ENCODE measurements around the gene DPYSL5. TPM values are rescaled to one million over a fixed set of nuclear protein-coding genes. Genes with fewer than 3 reads are reported as not detected.
A peak's percentile ranks its signal among the peaks of the same experiment; 100 is the strongest.

The DPYSL5 gene
- total and polyA plus RNA-seq, 10 of the 15 experiments (the other 5 are each of a cell fraction or from before 2014, with no cell fraction given), result not detected

DNA sequence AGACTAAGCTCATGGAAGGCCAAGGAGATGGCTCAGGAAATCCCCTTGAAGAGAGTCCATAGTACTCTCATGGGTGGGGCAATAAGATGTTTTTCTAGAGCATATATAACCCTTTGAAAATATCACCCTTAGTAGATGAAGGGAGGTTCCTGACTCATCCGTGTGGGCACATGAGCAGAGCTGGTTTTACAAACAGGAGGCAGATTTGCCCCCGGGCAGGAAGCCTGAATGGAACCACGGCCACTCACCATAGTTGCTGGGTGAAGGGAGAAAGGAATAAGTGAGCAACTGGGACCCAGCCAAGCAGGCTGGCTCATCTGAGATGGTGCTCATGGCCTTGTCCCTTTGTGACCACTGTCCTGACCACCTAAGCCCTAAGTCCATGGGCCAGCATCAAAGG, 93.6 kb downstream of the DPYSL5 start (continued):
- TF ChIP-seq PBX3 (IDR thresholded peaks at IDR 0.05; ENCODE audit: insufficient replicate concordance, low read depth, low read length), result no peak
- TF ChIP-seq RAD51 (IDR thresholded peaks at IDR 0.05), result no peak
- TF ChIP-seq, protein P1, sequence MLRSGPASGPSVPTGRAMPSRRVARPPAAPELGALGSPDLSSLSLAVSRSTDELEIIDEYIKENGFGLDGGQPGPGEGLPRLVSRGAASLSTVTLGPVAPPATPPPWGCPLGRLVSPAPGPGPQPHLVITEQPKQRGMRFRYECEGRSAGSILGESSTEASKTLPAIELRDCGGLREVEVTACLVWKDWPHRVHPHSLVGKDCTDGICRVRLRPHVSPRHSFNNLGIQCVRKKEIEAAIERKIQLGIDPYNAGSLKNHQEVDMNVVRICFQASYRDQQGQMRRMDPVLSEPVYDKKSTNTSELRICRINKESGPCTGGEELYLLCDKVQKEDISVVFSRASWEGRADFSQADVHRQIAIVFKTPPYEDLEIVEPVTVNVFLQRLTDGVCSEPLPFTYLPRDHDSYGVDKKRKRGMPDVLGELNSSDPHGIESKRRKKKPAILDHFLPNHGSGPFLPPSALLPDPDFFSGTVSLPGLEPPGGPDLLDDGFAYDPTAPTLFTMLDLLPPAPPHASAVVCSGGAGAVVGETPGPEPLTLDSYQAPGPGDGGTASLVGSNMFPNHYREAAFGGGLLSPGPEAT (IDR thresholded peaks at IDR 0.05; ENCODE audit: low read depth), result no peak
- TF ChIP-seq NFIC (IDR thresholded peaks at IDR 0.05; ENCODE audit: low read depth, low read length), result no peak
- no peak for TF ChIP-seq HDAC6 (IDR thresholded peaks at IDR 0.05; ENCODE audit: unreplicated experiment)

DNA sequence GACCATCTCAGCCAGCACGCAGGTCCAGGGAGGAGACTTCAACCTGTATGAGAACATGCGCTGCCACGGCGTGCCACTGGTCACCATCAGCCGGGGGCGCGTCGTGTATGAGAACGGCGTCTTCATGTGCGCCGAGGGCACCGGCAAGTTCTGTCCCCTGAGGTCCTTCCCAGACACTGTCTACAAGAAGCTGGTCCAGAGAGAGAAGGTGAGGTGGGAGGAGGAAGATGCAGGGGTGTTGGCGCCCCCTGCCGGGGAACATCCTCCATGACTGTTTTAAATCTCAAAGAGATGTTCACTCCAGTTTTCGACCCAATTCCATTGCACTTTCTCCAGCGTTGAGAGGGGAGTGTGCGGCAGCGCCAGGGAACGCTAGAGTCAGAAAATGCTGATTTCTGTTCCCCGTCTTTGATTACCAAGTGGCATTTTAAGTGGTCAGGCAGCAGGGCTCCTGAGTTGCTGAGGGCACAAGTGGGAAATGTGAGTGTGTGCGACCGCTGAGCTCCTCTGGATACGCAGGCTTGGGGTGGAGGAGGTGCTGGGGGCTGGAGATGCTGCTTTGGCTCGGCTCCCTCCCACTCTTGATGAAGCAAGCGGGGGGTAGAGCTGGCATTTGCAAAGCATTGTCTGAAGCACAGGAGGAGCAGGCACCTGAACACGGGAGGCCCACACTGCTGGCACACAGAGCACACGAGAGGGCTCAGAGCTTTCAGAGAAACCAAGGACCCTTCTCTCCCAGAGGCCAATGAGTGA, 94.8 kb downstream of the DPYSL5 start:
- Histone ChIP-seq H3K27ac (ENCODE audit: control insufficient read depth, insufficient read depth) (no peak overlapping the region), H3K4me2 (ENCODE audit: control insufficient read depth, insufficient read depth) (no peak overlapping the region), H3K36me3 (ENCODE audit: control insufficient read depth in 2 of 2, insufficient read depth in 2 of 2, low read length in 1 of 2) (no peaks in the 10 kb centered on the region), H3K79me2 (ENCODE audit: control insufficient read depth, insufficient read depth, low read length) (no peaks in the 10 kb centered on the region), H3K9ac (ENCODE audit: control insufficient read depth, insufficient read depth, low read length) (no peak overlapping the region), H3K4me1 (ENCODE audit: control insufficient read depth, insufficient read depth, low read length) (no peaks in the 10 kb centered on the region), H3K9me3 (replicated peaks; ENCODE audit: control insufficient read depth, insufficient read depth, low read length) (no peaks in the 10 kb centered on the region), H3K27me3 (replicated peaks in 1 of 2; ENCODE audit: control insufficient read depth in 2 of 2, insufficient read depth in 2 of 2, low read length in 1 of 2) (no peaks in the 10 kb centered on the region; a peak in 3 of 4 replicates), H2AFZ (ENCODE audit: control insufficient read depth, low read depth, low read length) (no peak overlapping the region), H4K20me1 (ENCODE audit: control insufficient read depth, insufficient read depth) (no peaks in the 10 kb centered on the region), H3K4me3 (no peak overlapping the region)
- POLR2A ChIA-PET, result no interaction called here
- FAIRE-seq, result peak; percentile 68
- RAD21 ChIA-PET (ENCODE audit: unreplicated experiment), result interaction anchor here (0.8 to 3.9 kb wide), 3 partner anchors 20 to 100 kb away, joined by 3 to 40 read pairs (median 6); no protein-coding TSS in a partner anchor
- no peak for TF ChIP-seq KLF5 (IDR thresholded peaks at IDR 0.05; ENCODE audit: partially characterized antibody)
- TF ChIP-seq HDAC6 (IDR thresholded peaks at IDR 0.05; ENCODE audit: unreplicated experiment), result no peak
- TF ChIP-seq, protein P2, sequence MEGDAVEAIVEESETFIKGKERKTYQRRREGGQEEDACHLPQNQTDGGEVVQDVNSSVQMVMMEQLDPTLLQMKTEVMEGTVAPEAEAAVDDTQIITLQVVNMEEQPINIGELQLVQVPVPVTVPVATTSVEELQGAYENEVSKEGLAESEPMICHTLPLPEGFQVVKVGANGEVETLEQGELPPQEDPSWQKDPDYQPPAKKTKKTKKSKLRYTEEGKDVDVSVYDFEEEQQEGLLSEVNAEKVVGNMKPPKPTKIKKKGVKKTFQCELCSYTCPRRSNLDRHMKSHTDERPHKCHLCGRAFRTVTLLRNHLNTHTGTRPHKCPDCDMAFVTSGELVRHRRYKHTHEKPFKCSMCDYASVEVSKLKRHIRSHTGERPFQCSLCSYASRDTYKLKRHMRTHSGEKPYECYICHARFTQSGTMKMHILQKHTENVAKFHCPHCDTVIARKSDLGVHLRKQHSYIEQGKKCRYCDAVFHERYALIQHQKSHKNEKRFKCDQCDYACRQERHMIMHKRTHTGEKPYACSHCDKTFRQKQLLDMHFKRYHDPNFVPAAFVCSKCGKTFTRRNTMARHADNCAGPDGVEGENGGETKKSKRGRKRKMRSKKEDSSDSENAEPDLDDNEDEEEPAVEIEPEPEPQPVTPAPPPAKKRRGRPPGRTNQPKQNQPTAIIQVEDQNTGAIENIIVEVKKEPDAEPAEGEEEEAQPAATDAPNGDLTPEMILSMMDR (IDR thresholded peaks at IDR 0.05 in 2 of 3, conservative IDR thresholded peaks at IDR 0.05 in 1 of 3; ENCODE audit: control insufficient read depth in 2 of 3, extremely low read depth in 1 of 3, insufficient read depth in 1 of 3, low read depth in 3 of 3, low read length in 3 of 3), result peak; percentile 75 to 82 (median 75); a peak in 5 of 6 replicates
- peak; percentile 57; the same call in 1 of the 2 replicates for TF ChIP-seq YY1 (IDR thresholded peaks at IDR 0.05; ENCODE audit: low read depth, low read length)
- TF ChIP-seq SMC3 (IDR thresholded peaks at IDR 0.05; ENCODE audit: borderline replicate concordance, low read length), result peak; percentile 89; the same call in 1 of the 2 replicates
- no peak for TF ChIP-seq SREBF1 (IDR thresholded peaks at IDR 0.05; ENCODE audit: low read length)
- peak; percentile 61 for TF ChIP-seq RAD21 (IDR thresholded peaks at IDR 0.05; ENCODE audit: insufficient read depth, low read depth, low read length)
- CTCF ChIA-PET, result interaction anchor here (0.7 to 5.5 kb wide), 15 partner anchors 9 to 237 kb away, joined by 3 to 62 read pairs (median 3); no protein-coding TSS in a partner anchor
- intact Hi-C loops (cut with micrococcal nuclease; ENCODE audit: unreplicated experiment), result loop anchor here (1.0 kb wide), 1 partner anchor 96 kb away; no protein-coding TSS in a partner anchor
- SMC1A ChIA-PET (ENCODE audit: uncharacterized antibody, unreplicated experiment), result interaction anchor here (2.0 kb wide), 1 partner anchor 96 kb away, joined by 15 read pairs; no protein-coding TSS in a partner anchor
- in situ Hi-C loops (cut with MboI), result no loop called here
- WGBS (ENCODE audit: insufficient coverage, insufficient replicate concordance, low lambda C conversion rate, missing lambda C conversion rate), result 23% methylated on average over 28 of the region's 28 CpGs
- peak; percentile 78 for ATAC-seq
- no TSS peak for BruUV-seq (replicated peaks)
- no peak for DNase-seq (ENCODE audit: low read depth, low spot score)

All from GM12878 (cell line).